Ovary (tissue), 3 donors: Measurements from ENCODE around the gene ARHGAP22.

ENCODE experiments used
- POLR2A ChIP-seq: fragments of 450-650 bp; IDR thresholded peaks from one replicate; pipeline ENCODE4 v1.6.1; 2017; ENCODE audit warnings: antibody characterized with exemption, mild to moderate bottlenecking, moderate library complexity
- TF ChIP-seq, protein P1 (sequence below), 3 donors: fragments of 450-650 bp in 2 of 3; fragments of 200-600 bp in 1 of 3; IDR thresholded peaks; one replicate each; pipeline versions ENCODE4 v1.5.1 to v1.8.0; 2016 to 2022; ENCODE audit warnings: antibody characterized with exemption in 3 of 3, mild to moderate bottlenecking in 1 of 3
- donor health status: DM: no; HTN: no; CAD: no.

DNA sequence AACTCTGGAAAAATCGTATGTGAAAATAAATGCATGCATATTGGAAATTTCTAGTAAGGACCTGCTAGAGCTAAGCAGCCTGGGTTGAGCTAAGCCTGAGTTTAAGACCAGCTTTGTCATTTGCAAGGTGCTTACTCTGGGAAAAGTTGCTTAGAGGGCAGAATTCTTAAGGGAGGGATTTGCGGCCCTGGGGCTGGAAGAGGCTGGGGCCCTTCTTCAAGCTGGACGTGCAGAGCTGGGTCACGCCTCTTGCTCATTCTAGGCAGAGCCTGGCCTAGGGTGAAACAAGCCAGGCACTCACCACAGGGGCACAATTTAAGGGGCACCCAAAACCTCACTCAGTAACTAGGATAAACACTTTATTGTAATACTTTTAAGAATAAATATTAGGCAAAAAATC lies 137.2 kb downstream of the ARHGAP22 start:
- TF ChIP-seq POLR2A, result no peak
- TF ChIP-seq, protein P1, sequence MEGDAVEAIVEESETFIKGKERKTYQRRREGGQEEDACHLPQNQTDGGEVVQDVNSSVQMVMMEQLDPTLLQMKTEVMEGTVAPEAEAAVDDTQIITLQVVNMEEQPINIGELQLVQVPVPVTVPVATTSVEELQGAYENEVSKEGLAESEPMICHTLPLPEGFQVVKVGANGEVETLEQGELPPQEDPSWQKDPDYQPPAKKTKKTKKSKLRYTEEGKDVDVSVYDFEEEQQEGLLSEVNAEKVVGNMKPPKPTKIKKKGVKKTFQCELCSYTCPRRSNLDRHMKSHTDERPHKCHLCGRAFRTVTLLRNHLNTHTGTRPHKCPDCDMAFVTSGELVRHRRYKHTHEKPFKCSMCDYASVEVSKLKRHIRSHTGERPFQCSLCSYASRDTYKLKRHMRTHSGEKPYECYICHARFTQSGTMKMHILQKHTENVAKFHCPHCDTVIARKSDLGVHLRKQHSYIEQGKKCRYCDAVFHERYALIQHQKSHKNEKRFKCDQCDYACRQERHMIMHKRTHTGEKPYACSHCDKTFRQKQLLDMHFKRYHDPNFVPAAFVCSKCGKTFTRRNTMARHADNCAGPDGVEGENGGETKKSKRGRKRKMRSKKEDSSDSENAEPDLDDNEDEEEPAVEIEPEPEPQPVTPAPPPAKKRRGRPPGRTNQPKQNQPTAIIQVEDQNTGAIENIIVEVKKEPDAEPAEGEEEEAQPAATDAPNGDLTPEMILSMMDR (IDR thresholded peaks at IDR 0.05), result no peak
